ENCODE data around the gene TH. TPM values are rescaled to one million over a fixed set of nuclear protein-coding genes. Genes with fewer than 3 reads are reported as not detected.
"Not testable (repeated sequence)": the region's sequence is repeated elsewhere in the genome, so short reads cannot be mapped to it uniquely, and the experiment has no call there.

The TH gene
- total RNA-seq, 4 donors from 2014 or later = 0.27 TPM; not detected in 2

GRCh38 chr11:2180789-2181370 is 9.3 kb upstream of the TH start:
- Histone ChIP-seq H3K27ac (no peak overlapping the region), H3K4me3 (no peak overlapping the region), H3K9me3 (no peaks in the 10 kb centered on the region), H3K4me1 (no peaks in the 10 kb centered on the region), H3K27me3 (peaks cover 78% of the 10 kb centered on the region), H3K36me3 (no peaks in the 10 kb centered on the region)
- TF ChIP-seq POLR2A (IDR thresholded peaks at IDR 0.05) = no peak
- no peak for TF ChIP-seq EP300 (IDR thresholded peaks at IDR 0.05)
- TF ChIP-seq CTCF (IDR thresholded peaks at IDR 0.05) = no peak
- no peak for TF ChIP-seq POLR2AphosphoS5 (IDR thresholded peaks at IDR 0.05)
- ATAC-seq = no peak
- WGBS, 2 donors (ENCODE audit: low coverage in 1 of 2) = 93% methylated on average over 3 of the region's 11 CpGs; no CpG with 5 or more reads in 1 of the 2 donors

GRCh38 chr11:2180347-2180746 is 8.7 kb upstream of the TH start:
- Histone ChIP-seq H3K4me3 (no peak overlapping the region), H3K9me3 (no peaks in the 10 kb centered on the region), H3K4me1 (no peaks in the 10 kb centered on the region), H3K27ac (no peak overlapping the region), H3K27me3 (peaks cover 73% of the 10 kb centered on the region), H3K36me3 (no peaks in the 10 kb centered on the region)
- ATAC-seq = no peak
- TF ChIP-seq POLR2A (IDR thresholded peaks at IDR 0.05) = no peak
- no peak for TF ChIP-seq POLR2AphosphoS5 (IDR thresholded peaks at IDR 0.05)
- no peak for TF ChIP-seq EP300 (IDR thresholded peaks at IDR 0.05)
- no peak for TF ChIP-seq CTCF (IDR thresholded peaks at IDR 0.05)
- WGBS, 2 donors (ENCODE audit: low coverage in 1 of 2) = no CpG with 5 or more reads among the region's 15 CpGs

- H3K4me1 ChIP-seq = no peaks in the 10 kb centered on the region
- TF ChIP-seq POLR2AphosphoS5 (IDR thresholded peaks at IDR 0.05) (no peak), EP300 (IDR thresholded peaks at IDR 0.05) (no peak), CTCF (IDR thresholded peaks at IDR 0.05) (no peak), POLR2A (IDR thresholded peaks at IDR 0.05) (no peak)
- H3K27ac ChIP-seq = no peak overlapping the region
- H3K9me3 ChIP-seq = no peaks in the 10 kb centered on the region
- no peak for ATAC-seq
- H3K27me3 ChIP-seq = peaks cover 65% of the 10 kb centered on the region
- no peaks in the 10 kb centered on the region for H3K36me3 ChIP-seq
- 50% methylated on average over 2 of the region's 10 CpGs; no CpG with 5 or more reads in 1 of the 2 donors for WGBS, 2 donors (ENCODE audit: low coverage in 1 of 2)
- H3K4me3 ChIP-seq = no peak overlapping the region
Measured at GRCh38 chr11:2179516-2179915, 7.9 kb upstream of the TH start.

- H3K27me3 ChIP-seq = peaks cover 65% of the 10 kb centered on the region
- H3K9me3 ChIP-seq = no peaks in the 10 kb centered on the region
- no peaks in the 10 kb centered on the region for H3K4me1 ChIP-seq
- no peak overlapping the region for H3K4me3 ChIP-seq
- WGBS, 2 donors (ENCODE audit: low coverage in 1 of 2) = no CpG with 5 or more reads among the region's 16 CpGs
- no peaks in the 10 kb centered on the region for H3K36me3 ChIP-seq
- no peak for TF ChIP-seq POLR2A (IDR thresholded peaks at IDR 0.05)
- no peak for TF ChIP-seq POLR2AphosphoS5 (IDR thresholded peaks at IDR 0.05)
- no peak for TF ChIP-seq EP300 (IDR thresholded peaks at IDR 0.05)
- ATAC-seq = no peak
- no peak overlapping the region for H3K27ac ChIP-seq
Measured at GRCh38 chr11:2178906-2179494, 7.4 kb upstream of the TH start.

GRCh38 chr11:2178055-2178773 is 6.6 kb upstream of the TH start:
- H3K27me3 ChIP-seq = peaks cover 71% of the 10 kb centered on the region
- H3K36me3 ChIP-seq, H3K9me3 ChIP-seq, H3K4me3 ChIP-seq, H3K27ac ChIP-seq, ATAC-seq, H3K4me1 ChIP-seq: not testable (repeated sequence)
- WGBS, 2 donors (ENCODE audit: low coverage in 1 of 2) = 39 to 83% methylated on average over 1 to 3 of the region's 16 CpGs

Data from gastroesophageal sphincter (tissue), 4 donors.